ENCODE data around the gene CPN2. TPM values are rescaled to one million over a fixed set of nuclear protein-coding genes. Genes with fewer than 3 reads are reported as not detected.

CPN2 gene
- total RNA-seq, 1 donor from 2014 or later: not detected

GRCh38 chr3:194326968-194327217 lies 24.2 kb downstream of the CPN2 start:
- Histone ChIP-seq H3K27me3 (ENCODE audit: control insufficient read depth, insufficient read depth, low read length) (no peaks in the 10 kb centered on the region), H3K4me3 (ENCODE audit: low read depth, low read length) (no peak overlapping the region), H3K36me3 (ENCODE audit: control insufficient read depth, insufficient read depth, low read length) (no peaks in the 10 kb centered on the region)
- FAIRE-seq: no peak
- TF ChIP-seq CTCF (IDR thresholded peaks at IDR 0.05; ENCODE audit: insufficient read depth, low read length, severe bottlenecking): no peak
- DNase-seq (ENCODE audit: low read depth): no peak

- Histone ChIP-seq H3K27me3 (ENCODE audit: control insufficient read depth, insufficient read depth, low read length) (no peaks in the 10 kb centered on the region), H3K4me3 (ENCODE audit: low read depth, low read length) (no peak overlapping the region), H3K36me3 (ENCODE audit: control insufficient read depth, insufficient read depth, low read length) (no peaks in the 10 kb centered on the region)
- FAIRE-seq: peak; percentile 97
- no peak for DNase-seq (ENCODE audit: low read depth)
- TF ChIP-seq CTCF (IDR thresholded peaks at IDR 0.05; ENCODE audit: insufficient read depth, low read length, severe bottlenecking): no peak
Measured at GRCh38 chr3:194326192-194326967, 24.7 kb downstream of the CPN2 start.

GRCh38 chr3:194325424-194326153 lies 25.5 kb downstream of the CPN2 start:
- Histone ChIP-seq H3K27me3 (ENCODE audit: control insufficient read depth, insufficient read depth, low read length) (no peaks in the 10 kb centered on the region), H3K36me3 (ENCODE audit: control insufficient read depth, insufficient read depth, low read length) (no peaks in the 10 kb centered on the region), H3K4me3 (ENCODE audit: low read depth, low read length) (no peak overlapping the region)
- FAIRE-seq (no peak), DNase-seq (ENCODE audit: low read depth) (no peak)
- no peak for TF ChIP-seq CTCF (IDR thresholded peaks at IDR 0.05; ENCODE audit: insufficient read depth, low read length, severe bottlenecking)

GRCh38 chr3:194324823-194325327 lies 26.3 kb downstream of the CPN2 start:
- TF ChIP-seq CTCF (IDR thresholded peaks at IDR 0.05; ENCODE audit: insufficient read depth, low read length, severe bottlenecking): no peak

GRCh38 chr3:194323785-194324735 lies 27.1 kb downstream of the CPN2 start:
- no peak for TF ChIP-seq CTCF (IDR thresholded peaks at IDR 0.05; ENCODE audit: insufficient read depth, low read length, severe bottlenecking)

More at GRCh38 chr3:194324823-194325327, 26.3 kb downstream of the CPN2 start:
- Histone ChIP-seq H3K27me3 (ENCODE audit: control insufficient read depth, insufficient read depth, low read length) (no peaks in the 10 kb centered on the region), H3K36me3 (ENCODE audit: control insufficient read depth, insufficient read depth, low read length) (no peaks in the 10 kb centered on the region), H3K4me3 (ENCODE audit: low read depth, low read length) (no peak overlapping the region)
- FAIRE-seq: no peak
- DNase-seq (ENCODE audit: low read depth): no peak

More at GRCh38 chr3:194323785-194324735, 27.1 kb downstream of the CPN2 start:
- Histone ChIP-seq H3K4me3 (ENCODE audit: low read depth, low read length) (no peak overlapping the region), H3K27me3 (ENCODE audit: control insufficient read depth, insufficient read depth, low read length) (no peaks in the 10 kb centered on the region), H3K36me3 (ENCODE audit: control insufficient read depth, insufficient read depth, low read length) (no peaks in the 10 kb centered on the region)
- DNase-seq (ENCODE audit: low read depth): no peak
- peak; percentile 18 for FAIRE-seq
